ENCODE data around the gene TRPM7.

- no peak for TF ChIP-seq CTCF (IDR thresholded peaks at IDR 0.05)
- TF ChIP-seq POLR2A (IDR thresholded peaks at IDR 0.05), result no peak
- TF ChIP-seq POLR2AphosphoS5 (IDR thresholded peaks at IDR 0.05), result no peak
Measured at GRCh38 chr15:50531766-50532165, 154.8 kb downstream of the TRPM7 start.
